Ovary (tissue), 9 donors: ENCODE results near the gene NDUFS6. TPM values are rescaled to one million over a fixed set of nuclear protein-coding genes. Genes with fewer than 3 reads are reported as not detected.

ENCODE experiments used
- DNase-seq, 5 donors: peaks; one replicate each; pipeline ENCODE4 v3.0.0-alpha.2; 2019 to 2020
- H3K27ac ChIP-seq, 2 donors: fragments of 200-600 bp; one replicate each; pipeline versions ENCODE4 v1.5.1 to v1.8.0; 2019 to 2022
- H3K27me3 ChIP-seq: fragments of 200-600 bp; one replicate; pipeline ENCODE4 v1.8.0; 2022
- H3K36me3 ChIP-seq: fragments of 200-600 bp; sonication (generic); one replicate; pipeline ENCODE4 v1.5.1; 2019
- H3K4me1 ChIP-seq: one replicate; pipeline ENCODE4 v1.8.1; 2013; ENCODE audit warnings: mild to moderate bottlenecking, moderate library complexity; ENCODE audit not compliant: insufficient read depth
- H3K4me3 ChIP-seq: fragments of 200-600 bp; sonication (generic); one replicate; pipeline ENCODE4 v1.5.1; 2017
- H3K9me3 ChIP-seq, 2 donors: fragments of 200-600 bp in 1 of 2; sonication (generic) in 1 of 2; one replicate each; pipeline versions ENCODE4 v1.5.1 to v1.8.1; 2013 to 2019; ENCODE audit warnings: mild to moderate bottlenecking in 1 of 2, moderate library complexity in 1 of 2
- CTCF ChIP-seq, 3 donors: fragments of 450-650 bp in 2 of 3; fragments of 200-600 bp in 1 of 3; IDR thresholded peaks; one replicate each; pipeline versions ENCODE4 v1.5.1 to v1.8.0; 2016 to 2022; ENCODE audit warnings: antibody characterized with exemption in 3 of 3, mild to moderate bottlenecking in 1 of 3
- EP300 ChIP-seq: sonication (generic); formaldehyde crosslinking; IDR thresholded peaks from one replicate; pipeline ENCODE4 v1.6.1; 2017; ENCODE audit warnings: antibody characterized with exemption
- POLR2A ChIP-seq: fragments of 450-650 bp; IDR thresholded peaks from one replicate; pipeline ENCODE4 v1.6.1; 2017; ENCODE audit warnings: antibody characterized with exemption, mild to moderate bottlenecking, moderate library complexity
- WGBS, 3 donors: extraction: QIAGEN DNeasy Blood & Tissue Kit in 1 of 3; methylation state at CpG; one replicate each; pipeline versions ENCODE4 v1.1.5 to v1.1.7; 2013 to 2017; 5-methylcytosine and 5-hydroxymethylcytosine counted together
- intact Hi-C, 4 donors: fragments of 100-400 bp; cut with DNase I; formaldehyde crosslinking; loops; one replicate each; pipeline versions ENCODE4 v1.11.0 to v1.15.1; 2022 to 2023
- polyA plus RNA-seq, 2 donors: library from polyadenylated mRNA; stranded (reverse); fragments of 200-250 nt in 1 of 2; fragments of 350-450 nt in 1 of 2; fragmentation: Illumina TruSeq in 1 of 2; extraction: RNeasy Lipid Tissue Mini Kit (QIAGEN cat#74804) in 1 of 2; gene quantifications; one replicate each; pipeline ENCODE4 v1.2.3, GENCODE V29; 2013 to 2014
- total RNA-seq, 7 donors: library from RNA; depleted of rRNA in 2 of 7; stranded (reverse); fragments of >200 nt in 2 of 7; fragmentation: NEBNext Ultra II Directional in 3 of 7; extraction: Animal tissue kit (Norgen Biotek cat#: 25700) in 3 of 7; gene quantifications; one replicate each; pipeline versions ENCODE4 v1.1.0 to v1.2.4, GENCODE V29; 2016 to 2023
- donor health status: DM: no; HTN: no; CAD: no; lungs with moderate emphysema.
- donor health status: DM: no; HTN: no; CAD: no.
- donor health status: Bipolar disorder and iron deficiency.
- donor health status: DM: yes; HTN: yes; CAD: no.
- donor health status: DM: no; HTN: no; CAD: no.
- donor health status: DM: yes; HTN: yes; CAD: no.

The NDUFS6 gene
- total and polyA plus RNA-seq, 9 donors, result 16.3 to 50.8 (median 21.5) TPM

GRCh38 chr5:1767524-1768282 lies 33.5 kb upstream of the NDUFS6 start:
- H3K4me1 ChIP-seq, result peaks cover 2% of the 10 kb centered on the region
- no peak overlapping the region for H3K4me3 ChIP-seq
- no peak for DNase-seq
- no peaks in the 10 kb centered on the region for H3K9me3 ChIP-seq
- intact Hi-C loops, result loop anchor here in 3 of 4 donors (10.0 kb wide), 2 partner anchors 267 to 277 kb away; no protein-coding TSS in a partner anchor
- WGBS, 3 donors, result 8 to 13% (median 12%) methylated on average over 15 to 16 of the region's 16 CpGs
- no peak overlapping the region for H3K27ac ChIP-seq
- no peak for TF ChIP-seq EP300
- TF ChIP-seq POLR2A, result no peak
- TF ChIP-seq CTCF (IDR thresholded peaks at IDR 0.05), result no peak
- no peaks in the 10 kb centered on the region for H3K36me3 ChIP-seq
- no peaks in the 10 kb centered on the region for H3K27me3 ChIP-seq

GRCh38 chr5:1768283-1769000 lies 32.8 kb upstream of the NDUFS6 start:
- TF ChIP-seq CTCF (IDR thresholded peaks at IDR 0.05) (no peak), EP300 (no peak), POLR2A (no peak)
- H3K4me1 ChIP-seq, result peaks cover 2% of the 10 kb centered on the region
- DNase-seq, result no peak
- no peaks in the 10 kb centered on the region for H3K27me3 ChIP-seq
- no peaks in the 10 kb centered on the region for H3K9me3 ChIP-seq
- 67 to 80% (median 75%) methylated on average over 29 to 35 of the region's 35 CpGs for WGBS, 3 donors
- H3K4me3 ChIP-seq, result no peak overlapping the region
- H3K36me3 ChIP-seq, result no peaks in the 10 kb centered on the region
- no peak overlapping the region for H3K27ac ChIP-seq
- intact Hi-C loops, result loop anchor here in 3 of 4 donors (10.0 kb wide), 2 partner anchors 266 to 276 kb away; no protein-coding TSS in a partner anchor

- Histone ChIP-seq H3K9me3 (no peaks in the 10 kb centered on the region), H3K4me1 (peaks cover 2% of the 10 kb centered on the region), H3K4me3 (no peak overlapping the region), H3K27ac (no peak overlapping the region), H3K36me3 (no peaks in the 10 kb centered on the region), H3K27me3 (no peaks in the 10 kb centered on the region)
- 93 to 94% (median 93%) methylated on average over 42 to 54 of the region's 54 CpGs for WGBS, 3 donors
- intact Hi-C loops, result loop anchor here in 3 of 4 donors (10.0 kb wide), 2 partner anchors 266 to 276 kb away; no protein-coding TSS in a partner anchor
- no peak for TF ChIP-seq CTCF (IDR thresholded peaks at IDR 0.05)
- TF ChIP-seq EP300, result no peak
- TF ChIP-seq POLR2A, result no peak
- no peak for DNase-seq
Observed at GRCh38 chr5:1769017-1769640, 32.1 kb upstream of the NDUFS6 start.

DNA sequence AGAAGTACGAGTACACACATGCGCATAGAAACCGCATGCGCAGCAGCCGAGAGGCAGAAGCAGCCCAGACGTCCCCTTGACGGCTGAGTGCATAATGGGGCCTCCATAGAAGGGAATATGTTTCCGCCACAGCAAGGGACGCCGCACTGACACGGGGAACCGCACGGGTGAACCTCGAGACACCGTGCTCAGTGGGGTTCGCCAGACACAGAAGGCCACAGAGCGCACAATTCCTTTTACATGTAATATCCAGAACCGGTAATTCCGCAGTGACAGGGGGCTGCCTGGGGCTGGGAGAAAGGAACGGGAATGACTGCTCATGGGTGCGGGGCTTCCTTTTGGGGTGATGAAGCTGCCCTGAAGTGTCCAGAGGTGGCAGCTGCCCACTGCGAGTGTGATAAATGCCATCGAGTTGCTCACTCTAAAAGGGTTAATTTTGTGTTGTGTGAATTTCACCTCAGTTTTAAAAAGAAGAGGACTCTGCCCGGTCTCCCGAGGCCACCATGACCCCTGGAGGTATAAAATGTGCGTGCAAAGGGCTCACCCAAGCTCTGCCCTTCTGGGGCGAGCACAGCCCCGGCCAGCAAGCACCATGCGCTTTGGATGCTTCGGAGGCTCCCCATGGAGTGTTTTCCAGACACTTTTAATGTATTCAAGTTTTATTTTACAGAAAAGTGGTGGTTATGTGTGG lies 31.3 kb upstream of the NDUFS6 start:
- TF ChIP-seq EP300 (no peak), POLR2A (no peak), CTCF (IDR thresholded peaks at IDR 0.05) (no peak)
- no peaks in the 10 kb centered on the region for H3K9me3 ChIP-seq
- intact Hi-C loops, result loop anchor here in 3 of 4 donors (10.0 kb wide), 2 partner anchors 265 to 275 kb away; no protein-coding TSS in a partner anchor
- no peaks in the 10 kb centered on the region for H3K27me3 ChIP-seq
- DNase-seq, result no peak
- 84 to 88% (median 85%) methylated on average over 30 of the region's 30 CpGs for WGBS, 3 donors
- no peak overlapping the region for H3K27ac ChIP-seq
- peaks cover 2% of the 10 kb centered on the region for H3K4me1 ChIP-seq
- no peaks in the 10 kb centered on the region for H3K36me3 ChIP-seq
- H3K4me3 ChIP-seq, result no peak overlapping the region
